ENCODE data around the gene MEGF11.

Gene MEGF11

DNA sequence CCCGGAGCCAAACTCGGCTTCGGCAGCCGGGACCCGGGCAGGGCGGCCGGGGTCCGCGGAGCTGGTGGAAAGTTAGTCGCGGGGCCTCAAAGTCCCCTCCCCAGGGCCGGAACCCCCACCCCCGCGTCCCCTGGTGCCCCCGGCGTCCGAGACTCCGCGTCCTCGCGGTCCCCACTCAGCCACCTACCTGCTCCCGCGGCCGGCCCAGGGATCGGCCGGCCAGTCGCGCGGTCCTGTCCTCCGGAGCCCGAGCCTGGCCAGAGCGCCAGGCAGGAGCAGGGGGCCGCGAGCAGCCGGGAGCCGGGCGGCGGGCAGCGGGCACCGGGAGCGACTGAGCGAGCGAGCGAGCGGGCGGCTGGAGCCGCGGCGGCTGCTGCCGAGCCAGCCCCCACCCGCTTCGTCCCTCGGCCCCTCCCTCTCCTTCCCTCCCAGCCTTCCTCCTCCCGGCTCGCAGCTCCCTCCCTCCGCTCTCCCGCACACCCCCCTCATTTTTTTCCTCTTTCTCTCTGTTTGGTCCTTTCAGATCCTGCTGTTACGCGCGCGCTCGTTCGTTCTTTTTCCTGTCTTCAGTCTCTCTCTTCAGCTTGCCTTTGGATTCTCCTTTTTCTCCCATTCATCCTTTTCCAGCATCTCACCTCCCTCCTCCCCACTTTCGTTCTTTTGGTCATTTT, at the start of gene MEGF11:
Gene MEGF11, minus strand, starts transcription at position 333 of the 671 bp plus-strand sequence. CDS start 125,347 bp downstream, outside the sequence.
- TF ChIP-seq GATA3 (IDR thresholded peaks at IDR 0.05; ENCODE audit: low read depth, low read length) (no peak), GATA2 (IDR thresholded peaks at IDR 0.05; ENCODE audit: low read depth, low read length) (no peak)

DNA sequence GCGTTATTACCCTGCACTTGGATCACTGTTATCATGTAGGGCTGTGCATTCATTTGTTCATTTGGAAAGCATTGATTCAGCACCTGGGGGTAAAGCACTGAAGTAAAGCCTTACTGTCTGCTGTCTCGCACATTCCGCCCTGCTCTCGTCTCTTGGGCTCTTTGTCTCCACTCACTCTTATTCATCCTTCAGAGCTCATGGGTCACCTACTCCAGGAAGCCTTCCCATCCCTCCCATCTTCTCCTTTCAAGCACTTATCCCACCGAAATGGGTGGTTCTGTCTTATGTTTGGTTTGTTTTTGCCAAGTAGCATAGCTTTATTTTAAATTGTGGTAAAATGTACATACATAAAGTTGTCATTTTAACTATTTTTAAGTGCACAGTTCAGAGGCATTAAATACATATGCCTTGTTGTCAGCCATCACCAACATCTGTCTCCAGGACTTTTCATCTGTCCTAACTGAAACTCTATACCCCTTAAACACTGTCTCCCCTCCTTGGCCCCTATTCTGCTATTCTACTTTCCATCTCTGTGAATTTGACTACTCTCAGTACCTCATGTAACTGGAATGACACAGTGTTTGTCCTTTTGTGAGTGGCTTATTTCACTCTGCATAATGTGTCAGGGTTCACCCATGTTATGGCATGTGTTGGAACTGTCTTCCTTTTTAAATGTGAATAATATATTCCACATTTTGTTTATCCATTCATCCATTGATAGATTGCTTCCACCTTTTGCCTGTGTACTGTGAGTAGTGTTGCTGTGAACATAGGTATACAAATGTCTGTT, 49.1 kb upstream of the MEGF11 start:
- TF ChIP-seq GATA2 (IDR thresholded peaks at IDR 0.05; ENCODE audit: low read depth, low read length) (no peak), GATA3 (IDR thresholded peaks at IDR 0.05; ENCODE audit: low read depth, low read length) (no peak)

DNA sequence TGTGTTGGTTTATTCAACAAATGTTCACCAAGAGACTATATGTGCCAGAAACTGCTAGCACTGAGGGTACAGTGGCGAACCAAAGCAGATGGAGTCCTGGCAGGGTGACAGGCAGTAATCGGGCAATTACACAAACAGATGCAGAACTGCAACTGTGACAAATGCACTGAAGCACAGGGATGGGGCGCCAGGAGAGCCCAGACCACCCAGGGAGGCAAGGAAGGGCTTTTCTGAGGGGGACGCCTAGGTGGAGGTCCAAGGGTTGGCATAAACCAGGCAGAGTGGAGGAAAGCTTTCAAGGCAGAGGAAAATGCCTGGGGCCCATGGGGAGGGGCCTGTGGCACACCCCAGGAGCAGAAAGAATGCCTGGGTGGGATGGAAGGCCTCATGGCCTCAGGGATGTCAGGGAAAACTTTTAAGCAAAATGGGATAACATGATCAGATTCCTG, 45.3 kb upstream of the MEGF11 start:
- TF ChIP-seq GATA3 (IDR thresholded peaks at IDR 0.05; ENCODE audit: low read depth, low read length), result no peak
- TF ChIP-seq GATA2 (IDR thresholded peaks at IDR 0.05; ENCODE audit: low read depth, low read length), result no peak

DNA sequence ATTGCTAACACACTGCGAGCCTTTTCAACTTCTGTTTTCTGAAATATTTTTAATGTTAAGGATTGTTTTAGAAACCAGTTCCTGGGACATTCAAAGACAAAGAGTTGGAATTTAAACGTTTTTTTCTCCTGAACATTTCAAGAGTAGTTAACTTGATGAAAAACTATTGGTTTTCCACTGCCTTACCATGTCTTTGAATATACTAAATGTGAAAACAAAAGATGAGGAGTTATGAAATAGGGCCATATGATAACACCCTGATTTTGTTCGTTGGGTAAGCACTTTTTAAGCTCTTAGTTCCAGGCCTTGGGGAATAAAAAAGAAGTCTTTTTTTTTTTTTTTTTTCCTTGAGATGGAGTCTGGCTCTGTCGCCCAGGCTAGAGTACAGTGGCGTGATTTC, 42.6 kb upstream of the MEGF11 start:
- TF ChIP-seq GATA3 (IDR thresholded peaks at IDR 0.05; ENCODE audit: low read depth, low read length) (no peak), GATA2 (IDR thresholded peaks at IDR 0.05; ENCODE audit: low read depth, low read length) (no peak)

DNA sequence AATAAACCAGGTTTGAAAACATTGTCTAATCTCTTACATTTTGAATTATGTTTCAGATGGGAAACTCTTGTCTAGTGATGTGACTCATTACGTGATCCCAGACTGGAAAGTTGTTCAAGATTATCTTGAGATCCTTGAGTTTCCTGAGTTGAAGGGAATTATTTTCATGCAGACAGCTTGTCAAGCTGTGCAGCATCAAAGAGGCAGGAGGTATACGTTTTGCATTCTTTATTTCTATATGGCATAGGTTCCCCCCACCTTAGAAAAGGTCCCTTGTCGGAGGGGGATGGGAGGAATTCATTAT, 41.3 kb upstream of the MEGF11 start:
- TF ChIP-seq GATA3 (IDR thresholded peaks at IDR 0.05; ENCODE audit: low read depth, low read length) (no peak), GATA2 (IDR thresholded peaks at IDR 0.05; ENCODE audit: low read depth, low read length) (0 out of 2 replicates have a peak, but pooled peaks have one; percentile 9)

DNA sequence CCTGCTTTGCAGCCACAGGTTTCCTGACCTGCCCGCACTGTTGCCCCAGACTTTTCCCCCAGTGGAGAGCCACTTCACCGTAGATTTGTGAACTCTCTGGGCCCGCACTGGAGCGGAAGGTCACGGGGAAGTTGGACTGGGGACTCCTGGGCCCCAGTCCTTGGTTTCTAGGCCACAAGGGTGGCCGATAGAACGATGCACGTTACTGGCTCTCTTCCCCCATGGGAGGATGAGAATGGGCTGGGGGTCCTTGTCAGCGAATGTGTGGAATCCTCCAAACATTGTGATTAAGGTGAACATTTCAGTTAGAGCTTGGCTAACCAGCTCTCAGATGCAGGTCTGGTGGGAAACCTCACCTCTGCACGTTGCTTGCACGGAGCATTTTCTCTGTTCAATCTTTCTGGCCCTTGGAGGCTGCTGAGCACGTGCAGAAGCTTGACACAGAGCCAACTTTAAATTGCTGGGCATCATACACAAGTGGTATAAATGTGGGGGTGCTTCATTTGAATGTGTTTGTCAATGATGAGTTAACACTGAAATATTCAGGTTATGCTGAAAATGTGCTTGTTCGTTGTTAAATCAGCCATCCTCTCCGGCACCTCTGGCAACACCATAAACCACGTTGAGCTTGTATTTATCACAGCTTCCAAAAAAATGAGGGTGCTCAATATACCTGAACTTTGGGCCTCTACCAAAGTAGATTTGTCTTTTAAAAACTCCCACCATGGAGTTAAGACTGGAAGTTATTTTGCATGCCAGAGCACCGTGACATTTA, 40.8 kb upstream of the MEGF11 start:
- TF ChIP-seq GATA2 (IDR thresholded peaks at IDR 0.05; ENCODE audit: low read depth, low read length), result no peak

DNA sequence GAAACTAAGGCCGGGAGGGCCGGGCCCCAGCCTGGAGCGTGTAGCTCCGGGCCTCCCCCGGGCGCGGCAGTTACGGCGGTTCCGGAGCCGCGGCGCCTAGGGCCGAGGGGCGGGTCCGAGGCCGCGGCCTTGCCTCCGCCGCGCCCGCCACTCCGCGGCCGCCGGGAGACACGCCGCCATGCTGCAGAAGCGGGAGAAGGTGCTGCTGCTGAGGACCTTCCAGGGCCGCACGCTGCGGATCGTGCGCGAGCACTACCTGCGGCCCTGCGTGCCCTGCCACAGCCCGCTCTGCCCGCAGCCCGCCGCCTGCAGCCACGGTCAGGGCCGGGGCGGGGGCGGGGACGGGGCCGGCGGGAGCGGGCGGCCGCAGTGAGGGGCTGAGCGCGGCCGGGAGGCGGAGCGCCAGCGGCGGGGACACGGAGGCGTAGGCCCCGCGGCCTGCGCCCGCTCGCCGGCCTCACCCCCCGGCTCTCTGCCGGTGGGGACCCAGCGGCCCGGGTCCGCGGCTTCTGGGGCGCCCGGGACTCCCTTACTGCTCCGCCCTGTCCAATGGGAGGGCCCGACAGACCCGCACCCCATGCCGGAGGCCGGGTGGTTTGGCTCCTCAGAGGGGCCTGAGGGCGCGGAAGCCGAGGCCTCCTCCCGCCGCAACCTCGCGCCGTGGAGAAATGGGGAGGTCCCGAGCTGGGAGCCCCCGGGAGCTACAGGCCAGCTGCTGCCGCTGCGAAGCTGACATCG, 40.0 kb upstream of the MEGF11 start, which contains the start of gene DIS3L:
Gene DIS3L, plus strand, starts transcription at position 150 of the 738 bp plus-strand sequence. Its CDS starts 29 bp downstream, at position 179.
- TF ChIP-seq GATA3 (IDR thresholded peaks at IDR 0.05; ENCODE audit: low read depth, low read length) (no peak), GATA2 (IDR thresholded peaks at IDR 0.05; ENCODE audit: low read depth, low read length) (no peak)

DNA sequence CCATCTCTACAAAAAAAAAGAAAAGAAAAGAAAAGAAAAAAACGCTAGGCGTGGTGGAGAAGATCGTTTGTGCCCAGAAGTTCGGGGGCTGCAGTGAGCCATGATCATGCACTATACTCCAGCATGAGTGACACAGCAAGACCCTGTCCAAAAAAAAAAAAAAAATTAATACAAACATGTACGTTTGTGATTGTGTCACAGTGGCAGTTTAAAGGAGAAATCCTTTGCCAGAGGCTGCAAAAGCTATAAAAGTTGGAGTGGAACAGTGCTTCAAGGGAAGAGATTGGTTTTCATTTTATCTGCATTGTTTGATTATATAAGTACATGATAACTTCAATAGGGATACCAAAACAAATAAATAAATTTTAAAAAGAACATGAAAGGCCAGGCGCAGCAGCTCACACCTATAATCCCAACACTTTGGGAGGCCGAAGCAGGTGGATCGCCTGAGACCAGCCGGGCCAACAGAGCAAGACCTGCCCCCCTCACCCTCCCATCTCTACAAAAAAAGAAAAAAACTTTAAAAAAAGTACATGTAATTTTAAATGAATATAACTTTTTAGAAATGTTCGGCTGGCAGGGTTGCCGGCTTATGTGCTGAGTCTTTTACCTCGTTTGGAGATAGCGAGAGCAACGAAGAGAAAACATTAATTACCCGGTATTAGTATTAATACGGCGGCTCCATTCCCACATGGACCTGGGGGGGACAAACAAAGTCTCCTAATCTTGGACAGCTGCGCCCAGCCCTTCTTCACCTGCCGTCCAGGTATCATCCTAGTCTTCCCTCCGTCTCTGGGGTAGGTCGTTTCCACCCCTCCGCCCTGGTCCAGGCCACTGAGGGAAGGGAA, 39.2 kb upstream of the MEGF11 start:
- TF ChIP-seq GATA2 (IDR thresholded peaks at IDR 0.05; ENCODE audit: low read depth, low read length) (no peak), GATA3 (IDR thresholded peaks at IDR 0.05; ENCODE audit: low read depth, low read length) (no peak)

DNA sequence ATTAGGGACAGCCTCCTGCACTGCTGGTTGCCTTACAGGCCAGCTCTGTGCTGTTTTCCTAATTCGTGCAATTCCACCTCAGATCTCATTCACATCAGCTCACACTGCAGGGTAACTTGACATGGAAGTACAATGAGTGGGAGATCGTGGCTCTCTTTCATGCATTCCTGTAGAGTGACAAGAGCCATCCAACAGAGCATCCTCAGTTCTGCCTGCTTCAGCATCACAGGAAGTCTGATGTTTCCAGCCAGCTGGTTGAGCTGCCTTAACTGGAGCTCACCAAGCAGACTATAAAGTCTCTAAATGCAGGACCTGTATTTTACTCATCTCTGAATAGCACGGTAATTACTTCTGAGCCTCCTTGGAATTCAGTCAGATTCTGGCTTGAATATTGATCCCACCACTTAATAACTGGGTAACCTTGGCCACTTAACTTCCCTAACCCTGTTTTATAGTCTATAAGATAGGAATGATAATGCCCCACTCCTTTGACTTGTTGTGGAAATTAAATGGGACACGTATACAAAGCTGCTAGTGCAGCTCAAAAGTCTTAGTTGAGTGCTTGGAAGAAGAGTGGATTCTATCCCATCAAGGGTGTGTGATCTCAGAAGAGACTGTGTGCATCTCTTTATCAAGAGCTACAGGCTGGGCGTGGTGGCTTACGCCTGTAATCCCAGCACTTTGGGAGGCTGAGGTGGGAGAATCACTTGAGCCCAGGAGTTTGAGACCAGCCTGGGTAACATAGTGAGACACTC, 38.4 kb upstream of the MEGF11 start:
- TF ChIP-seq GATA3 (IDR thresholded peaks at IDR 0.05; ENCODE audit: low read depth, low read length) (no peak), GATA2 (IDR thresholded peaks at IDR 0.05; ENCODE audit: low read depth, low read length) (no peak)

DNA sequence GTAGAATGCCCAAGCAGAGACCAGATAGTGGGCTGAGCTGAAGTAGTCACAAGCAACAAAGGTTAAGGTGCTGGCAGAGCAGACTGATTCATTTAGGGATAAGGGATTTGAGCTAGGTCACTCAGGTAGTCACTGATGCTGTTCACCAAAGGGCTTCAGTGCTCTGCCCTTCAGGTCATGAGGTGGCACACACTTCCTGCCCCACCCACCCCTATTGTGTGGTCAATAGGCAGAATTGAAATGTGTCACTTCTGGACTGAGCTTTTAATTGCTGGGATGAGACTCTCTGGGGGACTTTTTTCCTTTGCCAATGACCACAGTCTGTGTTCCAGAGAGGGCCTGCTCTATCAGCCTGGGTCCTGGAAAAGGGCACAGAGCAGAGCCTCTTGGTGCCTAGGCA, 37.0 kb upstream of the MEGF11 start:
- TF ChIP-seq GATA3 (IDR thresholded peaks at IDR 0.05; ENCODE audit: low read depth, low read length), result no peak
- TF ChIP-seq GATA2 (IDR thresholded peaks at IDR 0.05; ENCODE audit: low read depth, low read length), result no peak

DNA sequence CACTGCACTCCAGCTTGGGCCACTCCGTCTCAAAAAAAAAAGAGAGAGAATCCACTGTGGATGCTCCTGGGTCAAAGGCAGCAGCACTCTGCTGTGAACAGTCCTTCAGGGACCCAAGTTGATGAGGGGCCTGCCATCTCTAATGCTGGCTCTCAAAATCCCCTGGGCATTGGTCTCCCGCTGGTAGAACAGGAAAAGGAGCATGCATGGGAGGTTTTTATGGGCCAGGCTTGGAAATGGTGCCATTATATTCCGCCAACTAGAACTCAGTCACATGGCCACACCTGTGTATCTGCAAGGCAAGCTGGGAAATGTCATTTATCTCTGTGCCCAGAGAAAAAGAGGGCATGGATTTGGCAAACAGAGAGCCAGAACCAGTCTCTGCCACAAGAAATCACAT, 36.5 kb upstream of the MEGF11 start:
- TF ChIP-seq GATA3 (IDR thresholded peaks at IDR 0.05; ENCODE audit: low read depth, low read length), result no peak
- TF ChIP-seq GATA2 (IDR thresholded peaks at IDR 0.05; ENCODE audit: low read depth, low read length), result no peak

DNA sequence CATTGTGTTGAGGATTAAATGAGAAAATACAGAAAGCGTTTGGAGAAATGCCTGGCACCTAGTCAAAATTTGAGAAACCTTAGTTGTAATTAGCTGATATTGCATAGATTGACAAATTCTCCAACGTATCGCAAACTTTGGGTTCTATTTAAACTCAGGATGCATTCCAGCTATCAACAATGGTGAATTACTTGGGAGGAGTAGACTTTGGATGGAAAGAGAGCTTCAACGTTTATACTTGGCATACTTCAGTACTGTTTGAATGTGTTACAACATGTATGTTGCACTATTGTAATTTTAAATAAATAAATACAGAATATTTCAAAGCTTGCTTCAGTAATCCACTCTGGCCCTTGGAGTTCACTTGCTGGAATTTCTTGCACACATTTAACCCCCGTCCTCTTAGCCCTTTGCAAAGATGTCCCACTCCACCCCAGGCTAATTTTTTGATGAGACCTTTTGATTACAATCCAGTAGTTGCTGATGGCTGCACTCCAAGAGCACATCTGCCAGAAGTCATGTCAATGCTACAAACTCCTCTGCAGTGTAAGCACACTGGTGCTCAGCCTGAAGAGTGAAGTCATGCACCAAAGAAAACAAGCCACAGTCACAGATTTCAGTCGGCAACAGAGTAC, 35.1 kb upstream of the MEGF11 start:
- no peak for TF ChIP-seq GATA2 (IDR thresholded peaks at IDR 0.05; ENCODE audit: low read depth, low read length)
- no peak for TF ChIP-seq GATA3 (IDR thresholded peaks at IDR 0.05; ENCODE audit: low read depth, low read length)
